ENCODE measurements around the gene KLHL2. TPM values are rescaled to one million over a fixed set of nuclear protein-coding genes. Genes with fewer than 3 reads are reported as not detected.

The KLHL2 gene
- total and polyA plus RNA-seq, 9 of the 15 experiments (the other 6 are each of a cell fraction or from before 2014, with no cell fraction given): 2.5 to 11.3 (median 6.1) TPM

DNA sequence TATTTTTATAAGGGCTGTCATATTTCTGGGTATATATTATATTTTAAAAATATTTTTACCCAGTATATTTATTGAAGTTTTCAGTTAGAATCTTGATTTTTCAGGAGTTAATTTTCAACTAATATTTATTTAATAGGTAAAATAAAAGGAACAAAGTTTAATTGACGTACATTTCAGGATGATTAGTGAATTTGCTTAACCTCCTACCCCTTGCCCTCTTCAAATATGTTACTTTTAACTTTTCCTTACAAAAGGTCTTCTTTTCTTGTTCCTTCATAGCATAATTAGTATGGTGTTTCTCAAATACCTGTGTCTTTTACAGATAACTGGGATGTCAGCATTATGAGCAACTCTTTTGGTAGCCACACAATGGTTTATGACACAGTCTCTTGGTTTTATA is 95.3 kb downstream of the KLHL2 start:
- no peak for FAIRE-seq
- TF ChIP-seq JUNB (CRISPR knock-in tag; conservative IDR thresholded peaks at IDR 0.05): no peak
- no peak for TF ChIP-seq RCOR1 (IDR thresholded peaks at IDR 0.05; ENCODE audit: borderline replicate concordance in 1 of 2, low read depth in 2 of 2, low read length in 2 of 2)
- no peak for TF ChIP-seq ZNF444 (CRISPR knock-in tag; IDR thresholded peaks at IDR 0.05)
- TF ChIP-seq, protein P1, sequence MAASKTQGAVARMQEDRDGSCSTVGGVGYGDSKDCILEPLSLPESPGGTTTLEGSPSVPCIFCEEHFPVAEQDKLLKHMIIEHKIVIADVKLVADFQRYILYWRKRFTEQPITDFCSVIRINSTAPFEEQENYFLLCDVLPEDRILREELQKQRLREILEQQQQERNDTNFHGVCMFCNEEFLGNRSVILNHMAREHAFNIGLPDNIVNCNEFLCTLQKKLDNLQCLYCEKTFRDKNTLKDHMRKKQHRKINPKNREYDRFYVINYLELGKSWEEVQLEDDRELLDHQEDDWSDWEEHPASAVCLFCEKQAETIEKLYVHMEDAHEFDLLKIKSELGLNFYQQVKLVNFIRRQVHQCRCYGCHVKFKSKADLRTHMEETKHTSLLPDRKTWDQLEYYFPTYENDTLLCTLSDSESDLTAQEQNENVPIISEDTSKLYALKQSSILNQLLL (CRISPR knock-in tag; IDR thresholded peaks at IDR 0.05; ENCODE audit: borderline replicate concordance): no peak
- no peak for TF ChIP-seq ZNF785 (CRISPR knock-in tag; IDR thresholded peaks at IDR 0.05)
- no peak for TF ChIP-seq CBX2 (IDR thresholded peaks at IDR 0.05; ENCODE audit: insufficient read depth, low read length, poor library complexity, severe bottlenecking)
- no peak for TF ChIP-seq TRIM28 (IDR thresholded peaks at IDR 0.05)
- no peak for TF ChIP-seq RUNX1 (IDR thresholded peaks at IDR 0.05; ENCODE audit: low read depth)
- no peak for TF ChIP-seq ZNF79 (CRISPR knock-in tag; IDR thresholded peaks at IDR 0.05; ENCODE audit: low read depth)
- TF ChIP-seq CREM (IDR thresholded peaks at IDR 0.05; ENCODE audit: low read depth): no peak
- TF ChIP-seq ZBTB1 (CRISPR knock-in tag; IDR thresholded peaks at IDR 0.05; ENCODE audit: borderline replicate concordance, low read depth): no peak
- no peak for TF ChIP-seq CBX1 (IDR thresholded peaks at IDR 0.05; ENCODE audit: low read depth)
- TF ChIP-seq GATAD2B (IDR thresholded peaks at IDR 0.05; ENCODE audit: borderline replicate concordance): no peak
- TF ChIP-seq HDAC3 (IDR thresholded peaks at IDR 0.05; ENCODE audit: borderline replicate concordance, partially characterized antibody): no peak
- TF ChIP-seq, protein P2, sequence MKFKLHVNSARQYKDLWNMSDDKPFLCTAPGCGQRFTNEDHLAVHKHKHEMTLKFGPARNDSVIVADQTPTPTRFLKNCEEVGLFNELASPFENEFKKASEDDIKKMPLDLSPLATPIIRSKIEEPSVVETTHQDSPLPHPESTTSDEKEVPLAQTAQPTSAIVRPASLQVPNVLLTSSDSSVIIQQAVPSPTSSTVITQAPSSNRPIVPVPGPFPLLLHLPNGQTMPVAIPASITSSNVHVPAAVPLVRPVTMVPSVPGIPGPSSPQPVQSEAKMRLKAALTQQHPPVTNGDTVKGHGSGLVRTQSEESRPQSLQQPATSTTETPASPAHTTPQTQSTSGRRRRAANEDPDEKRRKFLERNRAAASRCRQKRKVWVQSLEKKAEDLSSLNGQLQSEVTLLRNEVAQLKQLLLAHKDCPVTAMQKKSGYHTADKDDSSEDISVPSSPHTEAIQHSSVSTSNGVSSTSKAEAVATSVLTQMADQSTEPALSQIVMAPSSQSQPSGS (CRISPR knock-in tag; IDR thresholded peaks at IDR 0.05): no peak
- TF ChIP-seq, protein P3, sequence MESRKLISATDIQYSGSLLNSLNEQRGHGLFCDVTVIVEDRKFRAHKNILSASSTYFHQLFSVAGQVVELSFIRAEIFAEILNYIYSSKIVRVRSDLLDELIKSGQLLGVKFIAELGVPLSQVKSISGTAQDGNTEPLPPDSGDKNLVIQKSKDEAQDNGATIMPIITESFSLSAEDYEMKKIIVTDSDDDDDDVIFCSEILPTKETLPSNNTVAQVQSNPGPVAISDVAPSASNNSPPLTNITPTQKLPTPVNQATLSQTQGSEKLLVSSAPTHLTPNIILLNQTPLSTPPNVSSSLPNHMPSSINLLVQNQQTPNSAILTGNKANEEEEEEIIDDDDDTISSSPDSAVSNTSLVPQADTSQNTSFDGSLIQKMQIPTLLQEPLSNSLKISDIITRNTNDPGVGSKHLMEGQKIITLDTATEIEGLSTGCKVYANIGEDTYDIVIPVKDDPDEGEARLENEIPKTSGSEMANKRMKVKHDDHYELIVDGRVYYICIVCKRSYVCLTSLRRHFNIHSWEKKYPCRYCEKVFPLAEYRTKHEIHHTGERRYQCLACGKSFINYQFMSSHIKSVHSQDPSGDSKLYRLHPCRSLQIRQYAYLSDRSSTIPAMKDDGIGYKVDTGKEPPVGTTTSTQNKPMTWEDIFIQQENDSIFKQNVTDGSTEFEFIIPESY (CRISPR knock-in tag; IDR thresholded peaks at IDR 0.05): no peak
- TF ChIP-seq CTCFL (IDR thresholded peaks at IDR 0.05; ENCODE audit: borderline replicate concordance, insufficient read depth, low read depth, low read length, poor library complexity, severe bottlenecking): no peak
- 64% methylated on average over 1 of the region's 1 CpG for WGBS (ENCODE audit: insufficient coverage, low coverage, missing lambda C conversion rate)
- Histone ChIP-seq H2AFZ (ENCODE audit: low read depth, low read length) (no peak overlapping the region), H3K79me2 (ENCODE audit: control insufficient read depth, insufficient read depth, low read length) (no peaks in the 10 kb centered on the region), H3K4me2 (ENCODE audit: insufficient read depth, low read length) (no peak overlapping the region), H4K20me1 (replicated peaks; ENCODE audit: control insufficient read depth, insufficient read depth, low read length) (no peaks in the 10 kb centered on the region), H3K9ac (ENCODE audit: insufficient read depth in 1 of 2, low read depth in 2 of 2, low read length in 2 of 2) (no peak overlapping the region), H3K4me1 (replicated peaks in 1 of 2; ENCODE audit: control insufficient read depth in 2 of 2, insufficient read depth in 2 of 2, low read length in 2 of 2) (peaks cover 0 to 5% of the 10 kb centered on the region in 2 experiments; a peak in 2 of 5 replicates), H3K27me3 (ENCODE audit: control insufficient read depth in 2 of 2, insufficient read depth in 2 of 2, low read length in 2 of 2) (no peaks in the 10 kb centered on the region), H3K4me3 (no peak overlapping the region), H3K9me3 (replicated peaks; ENCODE audit: control insufficient read depth, insufficient read depth, low read depth, low read length) (no peaks in the 10 kb centered on the region), H3K9me1 (ENCODE audit: control insufficient read depth, insufficient read depth, low read length) (no peaks in the 10 kb centered on the region), H3K36me3 (ENCODE audit: control insufficient read depth, insufficient read depth, low read length) (peaks cover 12% of the 10 kb centered on the region; the same call in 2 of the 3 replicates), H3K27ac (ENCODE audit: extremely low read depth, low read depth, low read length) (no peak overlapping the region)
- no peak for DNase-seq (ENCODE audit: extremely low read depth in 1 of 4, low spot score in 3 of 4)
- no peak for ATAC-seq
- in situ Hi-C loops (cut with MboI) (no loop called here), intact Hi-C loops (cut with micrococcal nuclease) (no loop called here)
- ChIA-PET POLR2A (no interaction called here), CTCF (ENCODE audit: low intra/inter-chr PET ratio) (no interaction called here)
- BruUV-seq (replicated peaks): no TSS peak
